CD4-positive, alpha-beta memory T cell (primary cell): ENCODE measurements around the gene SPATS2. TPM values are rescaled to one million over a fixed set of nuclear protein-coding genes. Genes with fewer than 3 reads are reported as not detected.

ENCODE experiments used
- CTCF ChIA-PET: fragments of 350-600 bp; sonication (Branson Sonifier 250); formaldehyde crosslinking; loops from one replicate; lab custom pipeline; 2021; ENCODE audit warnings: inconsistent platforms; ENCODE audit not compliant: partially characterized antibody; lab: Charles Lee
- POLR2A ChIA-PET: fragments of 350-600 bp; sonication (Branson Sonifier 250); formaldehyde crosslinking; loops from one replicate; lab custom pipeline; 2021; ENCODE audit not compliant: partially characterized antibody; lab: Charles Lee
- DNase-seq, 5 donors: peaks; one replicate each; pipeline versions ENCODE4 v3.0.0 to v3.0.0-alpha.2; 2020 to 2022; ENCODE audit warnings: mixed read lengths in 1 of 5
- H3K27ac ChIP-seq: one replicate; pipeline ENCODE4 v1.7.0; 2013; ENCODE audit warnings: low read depth, low read length
- H3K27me3 ChIP-seq: 2 replicates; pipeline ENCODE4 v1.7.0; 2013; ENCODE audit warnings: mild to moderate bottlenecking, low read length, moderate library complexity; ENCODE audit not compliant: insufficient read depth
- H3K36me3 ChIP-seq: 2 replicates; pipeline ENCODE4 v1.7.0; 2013; ENCODE audit warnings: mild to moderate bottlenecking, low read length, moderate library complexity; ENCODE audit not compliant: insufficient read depth
- H3K4me1 ChIP-seq: 2 replicates; pipeline ENCODE4 v1.7.0; 2013; ENCODE audit warnings: mild to moderate bottlenecking, low read length, moderate library complexity; ENCODE audit not compliant: insufficient read depth
- H3K4me3 ChIP-seq, 2 donors: one replicate each; pipeline ENCODE4 v1.7.0; 2013; ENCODE audit warnings: low read length in 2 of 2, mild to moderate bottlenecking in 1 of 2
- H3K9me3 ChIP-seq, 2 donors: one replicate each; pipeline ENCODE4 v1.7.0; 2013; ENCODE audit warnings: low read length in 2 of 2, control low read depth in 1 of 2; ENCODE audit not compliant: control insufficient read depth in 1 of 2
- H3K27ac Mint-ChIP-seq, 7 donors: one replicate each; pipeline ENCODE4 v1.8.0; 2020 to 2021; ENCODE audit warnings: mixed read lengths in 7 of 7, mild to moderate bottlenecking in 6 of 7, inconsistent platforms in 3 of 7, moderate library complexity in 3 of 7
- H3K27me3 Mint-ChIP-seq, 2 donors: one replicate each; pipeline ENCODE4 v1.8.0; 2020 to 2021; ENCODE audit warnings: mixed read lengths in 2 of 2
- H3K36me3 Mint-ChIP-seq, 2 donors: one replicate each; pipeline ENCODE4 v1.8.0; 2020 to 2021; ENCODE audit warnings: mixed read lengths in 2 of 2, inconsistent platforms in 1 of 2, mild to moderate bottlenecking in 1 of 2
- H3K4me1 Mint-ChIP-seq, 4 donors: one replicate each; pipeline ENCODE4 v1.8.0; 2020 to 2021; ENCODE audit warnings: mixed read lengths in 4 of 4, mild to moderate bottlenecking in 1 of 4
- H3K4me3 Mint-ChIP-seq, 8 donors: one replicate each; pipeline ENCODE4 v1.8.0; 2020 to 2021; ENCODE audit warnings: mixed read lengths in 8 of 8, mild to moderate bottlenecking in 7 of 8, moderate library complexity in 6 of 8, inconsistent platforms in 3 of 8
- H3K9me3 Mint-ChIP-seq, 8 donors: one replicate each; pipeline ENCODE4 v1.8.0; 2020 to 2021; ENCODE audit warnings: mixed read lengths in 8 of 8, mild to moderate bottlenecking in 5 of 8, inconsistent platforms in 3 of 8, moderate library complexity in 1 of 8
- intact Hi-C: fragments of 100-400 bp; cut with micrococcal nuclease; formaldehyde crosslinking; loops from one replicate; pipeline ENCODE4 v1.15.1; 2023
- polyA plus RNA-seq, 2 donors: library from polyadenylated mRNA; unstranded; fragments of 300-500 nt; fragmentation: Illumina TruSeq; gene quantifications; one replicate each; pipeline ENCODE4 v1.2.3, GENCODE V29; 2021
- total RNA-seq, 2 experiments: library from RNA; stranded (reverse); gene quantifications; one replicate each; pipeline ENCODE4 v1.2.3, GENCODE V29; 2021

Gene SPATS2
- total and polyA plus RNA-seq, 4 experiments from 2014 or later: 4.3 to 7.8 (median 5.0) TPM

GRCh38 chr12:49515266-49515665 is 148.0 kb downstream of the SPATS2 start:
- no peak for DNase-seq
- H3K4me1 ChIP-seq: no peaks in the 10 kb centered on the region
- no peaks in the 10 kb centered on the region for H3K27me3 ChIP-seq
- H3K36me3 Mint-ChIP-seq: no peaks in the 10 kb centered on the region
- CTCF ChIA-PET: interaction anchor here (1.1 to 19.8 kb wide), 13 partner anchors 10 to 227 kb away, joined by 3 to 538 read pairs (median 8); partner anchors contain the start of genes DNAJC22 and SPATS2
- intact Hi-C loops: no loop called here
- H3K9me3 Mint-ChIP-seq: no peaks in the 10 kb centered on the region
- H3K27ac ChIP-seq: no peak overlapping the region
- H3K36me3 ChIP-seq: no peaks in the 10 kb centered on the region
- POLR2A ChIA-PET: interaction anchor here (2.0 kb wide), 1 partner anchor 157 kb away, joined by 13 read pairs; no protein-coding TSS in a partner anchor
- H3K4me3 ChIP-seq: no peak overlapping the region
- H3K4me1 Mint-ChIP-seq: no peaks in the 10 kb centered on the region
- H3K27me3 Mint-ChIP-seq: no peaks in the 10 kb centered on the region
- no peaks in the 10 kb centered on the region for H3K9me3 ChIP-seq
- no peak overlapping the region for H3K4me3 Mint-ChIP-seq
- no peak overlapping the region for H3K27ac Mint-ChIP-seq

DNA sequence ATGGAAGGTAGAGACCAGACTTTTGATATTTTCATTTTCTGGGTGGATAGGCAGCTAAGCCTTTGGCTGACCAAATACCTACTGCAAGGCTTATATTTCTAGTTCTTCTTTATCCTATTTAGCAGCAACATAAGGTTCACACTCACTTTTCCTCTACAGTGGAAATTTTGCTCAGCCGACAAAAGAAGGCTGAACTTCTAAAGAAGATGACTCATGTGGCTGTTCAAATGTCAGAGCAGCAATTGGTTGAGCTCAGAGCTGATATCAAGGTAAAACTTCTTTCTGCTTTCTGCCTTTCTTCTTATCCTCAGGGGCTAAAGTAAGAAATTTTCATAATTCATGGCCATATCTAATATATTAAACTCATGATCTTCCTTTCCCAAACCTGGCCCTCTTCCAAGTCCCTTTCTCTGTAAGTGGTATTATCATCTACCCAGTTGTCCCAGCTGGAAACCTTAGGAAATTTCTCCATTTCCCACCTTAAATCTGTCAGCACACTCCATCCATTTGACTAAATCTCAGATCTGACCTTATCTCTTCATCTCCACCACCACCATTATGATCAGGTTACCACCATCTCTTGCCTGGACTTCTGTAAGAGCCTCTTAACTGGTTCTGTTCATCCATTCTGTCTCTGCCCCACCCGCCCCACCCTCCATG is 151.8 kb downstream of the SPATS2 start:
- H3K4me3 Mint-ChIP-seq: no peak overlapping the region
- H3K4me1 Mint-ChIP-seq: no peaks in the 10 kb centered on the region
- CTCF ChIA-PET: interaction anchor here (0.6 to 19.8 kb wide), 4 partner anchors 165 to 230 kb away, joined by 3 to 538 read pairs (median 4); partner anchors contain the start of gene DNAJC22
- H3K9me3 Mint-ChIP-seq: no peaks in the 10 kb centered on the region
- Histone ChIP-seq H3K27me3 (no peaks in the 10 kb centered on the region), H3K27ac (no peak overlapping the region), H3K4me3 (no peak overlapping the region), H3K9me3 (no peaks in the 10 kb centered on the region), H3K4me1 (no peaks in the 10 kb centered on the region), H3K36me3 (no peaks in the 10 kb centered on the region)
- intact Hi-C loops: no loop called here
- peak overlapping the region in 1 of 7 donors; percentile 83 for H3K27ac Mint-ChIP-seq
- POLR2A ChIA-PET: no interaction called here
- no peaks in the 10 kb centered on the region for H3K27me3 Mint-ChIP-seq
- peaks cover 4 to 7% of the 10 kb centered on the region in 2 donors for H3K36me3 Mint-ChIP-seq
- no peak for DNase-seq

GRCh38 chr12:49519574-49519936 is 152.3 kb downstream of the SPATS2 start:
- intact Hi-C loops: no loop called here
- CTCF ChIA-PET: interaction anchor here (0.6 to 19.8 kb wide), 4 partner anchors 165 to 248 kb away, joined by 3 to 538 read pairs (median 3); partner anchors contain the start of gene DNAJC22
- Histone ChIP-seq H3K27ac (no peak overlapping the region), H3K4me3 (no peak overlapping the region), H3K27me3 (no peaks in the 10 kb centered on the region), H3K4me1 (no peaks in the 10 kb centered on the region), H3K36me3 (no peaks in the 10 kb centered on the region), H3K9me3 (no peaks in the 10 kb centered on the region)
- no peaks in the 10 kb centered on the region for H3K4me1 Mint-ChIP-seq
- POLR2A ChIA-PET: no interaction called here
- H3K27me3 Mint-ChIP-seq: no peaks in the 10 kb centered on the region
- H3K9me3 Mint-ChIP-seq: no peaks in the 10 kb centered on the region
- H3K27ac Mint-ChIP-seq: no peak overlapping the region
- H3K36me3 Mint-ChIP-seq: peaks cover 4 to 7% of the 10 kb centered on the region in 2 donors
- H3K4me3 Mint-ChIP-seq: no peak overlapping the region
- DNase-seq: no peak

- H3K36me3 ChIP-seq: peaks cover 5% of the 10 kb centered on the region
- no peak for DNase-seq
- no peaks in the 10 kb centered on the region for H3K27me3 ChIP-seq
- no peak overlapping the region for H3K4me3 Mint-ChIP-seq
- H3K27ac ChIP-seq: no peak overlapping the region
- intact Hi-C loops: no loop called here
- no peaks in the 10 kb centered on the region for H3K9me3 Mint-ChIP-seq
- H3K4me3 ChIP-seq: no peak overlapping the region
- no peaks in the 10 kb centered on the region for H3K9me3 ChIP-seq
- ChIA-PET POLR2A (no interaction called here), CTCF (interaction anchor here (19.8 kb wide), 1 partner anchor 167 kb away, joined by 538 read pairs; the partner anchor contains the start of gene DNAJC22)
- H3K27ac Mint-ChIP-seq: no peak overlapping the region
- no peaks in the 10 kb centered on the region for H3K27me3 Mint-ChIP-seq
- peaks cover 16 to 21% of the 10 kb centered on the region in 2 donors for H3K36me3 Mint-ChIP-seq
- H3K4me1 ChIP-seq: no peaks in the 10 kb centered on the region
- no peaks in the 10 kb centered on the region for H3K4me1 Mint-ChIP-seq
Observed at GRCh38 chr12:49521389-49521788, 154.1 kb downstream of the SPATS2 start.

DNA sequence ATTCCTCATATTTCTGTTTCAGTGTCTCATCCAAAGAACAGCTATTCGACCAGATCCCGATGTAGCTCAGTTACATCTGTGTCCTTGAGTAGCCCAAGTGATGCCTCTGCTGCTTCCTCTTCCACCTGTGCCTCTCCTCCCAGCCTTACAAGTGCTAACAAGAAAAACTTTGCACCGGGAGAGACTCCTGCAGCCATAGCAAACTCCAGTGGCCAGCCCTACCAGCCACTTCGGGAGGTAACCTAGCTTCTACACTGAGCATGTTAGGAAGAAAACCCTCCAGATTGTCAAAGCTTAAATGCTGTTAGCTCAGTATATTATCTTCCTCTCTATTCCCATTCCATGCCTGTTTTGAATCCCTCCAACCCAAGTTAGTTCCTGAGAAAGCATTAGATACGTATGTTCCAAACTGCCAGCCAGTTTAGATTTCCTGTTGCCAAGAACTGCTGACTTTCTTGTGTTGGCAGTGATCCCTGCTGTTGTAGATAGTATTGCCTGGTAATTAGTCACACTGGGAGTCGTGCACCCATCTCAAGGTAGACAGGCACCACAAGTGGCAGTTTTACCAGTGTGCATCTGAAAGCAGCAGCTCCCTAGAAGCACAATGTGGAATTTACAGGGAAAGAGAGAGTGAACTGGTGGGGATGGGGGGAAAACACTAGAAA is 157.5 kb downstream of the SPATS2 start:
- no peaks in the 10 kb centered on the region for H3K27me3 ChIP-seq
- intact Hi-C loops: no loop called here
- Mint-ChIP-seq H3K9me3 (peaks cover 0 to 2% (median 0%) of the 10 kb centered on the region in 8 donors), H3K4me1 (peaks cover 0 to 1% (median 0%) of the 10 kb centered on the region in 4 donors), H3K36me3 (peaks cover 16 to 22% of the 10 kb centered on the region in 2 donors), H3K4me3 (no peak overlapping the region), H3K27ac (no peak overlapping the region), H3K27me3 (no peaks in the 10 kb centered on the region)
- peaks cover 5% of the 10 kb centered on the region for H3K36me3 ChIP-seq
- no peak overlapping the region for H3K4me3 ChIP-seq
- H3K27ac ChIP-seq: no peak overlapping the region
- DNase-seq: no peak
- ChIA-PET POLR2A (no interaction called here), CTCF (interaction anchor here (1.0 to 2.8 kb wide), 5 partner anchors 10 to 177 kb away, joined by 3 to 10 read pairs (median 4); no protein-coding TSS in a partner anchor)
- no peaks in the 10 kb centered on the region for H3K4me1 ChIP-seq
- H3K9me3 ChIP-seq: no peaks in the 10 kb centered on the region

DNA sequence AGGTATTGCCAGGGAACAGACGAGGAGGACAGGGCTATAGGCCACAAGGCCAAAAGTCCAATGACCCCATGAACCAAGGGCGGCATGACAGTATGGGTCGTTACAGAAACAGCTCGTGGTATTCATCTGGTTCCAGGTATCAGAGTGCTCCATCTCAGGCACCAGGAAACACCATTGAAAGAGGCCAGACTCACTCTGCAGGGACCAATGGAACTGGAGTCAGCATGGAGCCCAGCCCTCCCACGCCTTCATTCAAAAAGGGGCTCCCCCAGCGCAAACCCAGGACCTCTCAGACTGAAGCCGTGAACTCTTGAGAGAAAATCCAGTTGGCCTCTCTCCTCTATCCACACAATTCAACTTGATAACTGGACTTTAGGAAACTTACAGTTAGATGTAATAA is 158.7 kb downstream of the SPATS2 start:
- Histone ChIP-seq H3K4me3 (no peak overlapping the region), H3K36me3 (peaks cover 5% of the 10 kb centered on the region), H3K27ac (no peak overlapping the region), H3K27me3 (no peaks in the 10 kb centered on the region), H3K4me1 (no peaks in the 10 kb centered on the region), H3K9me3 (no peaks in the 10 kb centered on the region)
- peaks cover 16 to 22% of the 10 kb centered on the region in 2 donors for H3K36me3 Mint-ChIP-seq
- H3K27ac Mint-ChIP-seq: no peak overlapping the region
- peaks cover 0 to 2% (median 0%) of the 10 kb centered on the region in 8 donors for H3K9me3 Mint-ChIP-seq
- POLR2A ChIA-PET: no interaction called here
- no peak overlapping the region for H3K4me3 Mint-ChIP-seq
- DNase-seq: no peak
- intact Hi-C loops: no loop called here
- no peaks in the 10 kb centered on the region for H3K27me3 Mint-ChIP-seq
- CTCF ChIA-PET: interaction anchor here (1.6 kb wide), 1 partner anchor 12 kb away, joined by 8 read pairs; no protein-coding TSS in a partner anchor
- peaks cover 0 to 1% (median 0%) of the 10 kb centered on the region in 4 donors for H3K4me1 Mint-ChIP-seq
